ENCODE data around the gene LCTL.

The LCTL gene

GRCh38 chr15:66565741-66566144 is at the start of gene LCTL:
TSS of gene LCTL (minus strand) at chr15:66565998. CDS start at chr15:66565365, 633 bp downstream.
- DNase-seq (ENCODE audit: low read depth in 3 of 3): no peak

GRCh38 chr15:66614951-66615760 is 49.4 kb upstream of the LCTL start:
- no peak for DNase-seq (ENCODE audit: low read depth in 3 of 3)

GRCh38 chr15:66614456-66614855 is 48.7 kb upstream of the LCTL start:
- no peak for DNase-seq (ENCODE audit: low read depth in 3 of 3)

- DNase-seq (ENCODE audit: low read depth in 3 of 3): no peak
These were observed 47.9 kb upstream of the LCTL start for GRCh38 chr15:66613743-66614142.

GRCh38 chr15:66611257-66612053 is 45.7 kb upstream of the LCTL start:
- no peak for DNase-seq (ENCODE audit: low read depth in 3 of 3)

- no peak for DNase-seq (ENCODE audit: low read depth in 3 of 3)
These were observed 44.1 kb upstream of the LCTL start for GRCh38 chr15:66609876-66610275.

GRCh38 chr15:66608881-66609280 is 43.1 kb upstream of the LCTL start:
- no peak for DNase-seq (ENCODE audit: low read depth in 3 of 3)

GRCh38 chr15:66608159-66608558 is 42.4 kb upstream of the LCTL start:
- DNase-seq (ENCODE audit: low read depth in 3 of 3): no peak

GRCh38 chr15:66603301-66604179 is 37.7 kb upstream of the LCTL start:
- peak; percentile 39 to 47 (median 43) for DNase-seq (ENCODE audit: low read depth in 3 of 3)

GRCh38 chr15:66601521-66601920 is 35.7 kb upstream of the LCTL start:
- no peak for DNase-seq (ENCODE audit: low read depth in 3 of 3)

GRCh38 chr15:66600240-66600627 is 34.4 kb upstream of the LCTL start:
- DNase-seq (ENCODE audit: low read depth in 3 of 3): no peak

- no peak for DNase-seq (ENCODE audit: low read depth in 3 of 3)
These were observed 33.9 kb upstream of the LCTL start for GRCh38 chr15:66599536-66600239.

GRCh38 chr15:66598095-66598815 is 32.5 kb upstream of the LCTL start:
- no peak for DNase-seq (ENCODE audit: low read depth in 3 of 3)

- no peak for DNase-seq (ENCODE audit: low read depth in 3 of 3)
These were observed 30.2 kb upstream of the LCTL start for GRCh38 chr15:66595931-66596545.

- no peak for DNase-seq (ENCODE audit: low read depth in 3 of 3)
These were observed 29.5 kb upstream of the LCTL start for GRCh38 chr15:66595332-66595731.

GRCh38 chr15:66594836-66595235 is 29.0 kb upstream of the LCTL start:
- DNase-seq (ENCODE audit: low read depth in 3 of 3): no peak

GRCh38 chr15:66594344-66594743 is 28.5 kb upstream of the LCTL start:
- DNase-seq (ENCODE audit: low read depth in 3 of 3): no peak

- no peak for DNase-seq (ENCODE audit: low read depth in 3 of 3)
These were observed 27.5 kb upstream of the LCTL start for GRCh38 chr15:66593219-66593780.

- DNase-seq (ENCODE audit: low read depth in 3 of 3): no peak
These were observed 26.9 kb upstream of the LCTL start for GRCh38 chr15:66592505-66593218.

Measured in stimulated activated CD4-positive, alpha-beta T cell treated with anti-CD3 and anti-CD28 coated beads, TNF-alpha, amount 100 ng/mL, for 48 hours (primary cell).